NCI-H2196 (cell line): ENCODE results near the gene AK1.

Experiments used
- DNase-seq: peaks from one replicate; lab custom pipeline; 2025; ENCODE audit not compliant: unreplicated experiment; lab: John Stamatoyannopoulos, UW

The AK1 gene

GRCh38 chr9:127877566-127877998, at the start of gene AK1:
TSS of gene AK1 (minus strand) at chr9:127877675. CDS start at chr9:127874617, 3,058 bp downstream.
- peak; percentile 67 for DNase-seq

DNA sequence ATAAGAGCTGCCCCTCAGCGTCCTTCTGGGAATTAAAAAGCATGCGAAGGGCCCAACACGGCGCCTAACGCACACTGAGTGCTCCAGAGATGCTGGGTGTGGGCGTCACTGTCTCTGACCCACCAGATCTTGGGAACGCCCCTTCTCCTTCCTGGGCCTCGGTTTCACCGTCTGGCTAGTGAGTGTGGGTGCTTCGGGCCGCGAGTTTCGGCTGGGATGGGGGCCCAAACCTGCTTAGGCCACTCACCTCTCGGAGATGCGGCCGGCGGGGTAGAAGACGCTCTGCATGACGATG, 49.4 kb upstream of the AK1 start:
- DNase-seq = no peak

DNA sequence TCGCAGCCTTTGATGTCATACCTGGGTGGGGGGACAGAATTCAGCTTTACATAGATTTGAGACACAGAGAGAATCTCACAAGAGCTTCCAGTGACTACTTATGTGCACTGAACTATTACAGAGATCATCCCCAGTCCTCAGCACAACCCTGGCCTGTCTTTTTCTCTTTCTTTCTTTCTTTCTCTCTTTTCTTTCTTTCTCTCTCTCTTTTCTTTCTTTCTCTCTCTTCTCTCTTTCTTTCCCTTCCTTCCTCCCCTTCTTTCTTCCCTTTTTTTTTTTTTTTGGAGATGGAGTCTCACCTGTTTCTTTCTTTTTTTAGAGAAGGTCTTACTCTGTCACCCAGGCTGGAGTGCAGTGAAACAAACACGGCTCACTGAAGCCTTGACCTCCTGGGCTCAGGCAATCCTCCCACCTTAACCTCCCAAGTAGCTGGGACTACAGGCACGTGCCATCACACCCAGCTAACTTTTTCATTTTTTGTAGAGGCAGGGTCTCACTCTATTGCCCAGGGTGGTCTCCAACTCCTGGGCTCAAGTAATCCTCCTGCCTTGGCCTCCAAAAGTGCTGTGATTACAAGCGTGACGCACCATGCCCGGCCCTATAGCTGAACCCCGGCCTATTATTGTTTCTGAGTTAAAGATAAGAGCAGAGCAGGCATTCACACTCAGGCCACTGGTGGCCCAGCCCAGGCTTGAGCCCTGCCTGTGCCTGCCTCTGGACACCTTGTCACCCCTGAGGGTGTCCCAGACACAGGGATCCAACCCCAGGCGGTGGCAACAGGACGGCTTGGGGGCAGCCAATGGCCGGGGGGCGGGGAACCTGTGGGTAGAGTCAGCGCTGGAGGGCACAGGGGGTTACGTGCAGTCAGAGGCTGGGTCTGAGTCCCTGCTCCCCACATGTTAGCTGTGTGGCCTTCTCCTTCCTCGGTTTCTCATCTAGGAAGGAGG, 48.8 kb upstream of the AK1 start:
- DNase-seq = no peak

GRCh38 chr9:127924736-127925444, 47.4 kb upstream of the AK1 start:
- no peak for DNase-seq

DNA sequence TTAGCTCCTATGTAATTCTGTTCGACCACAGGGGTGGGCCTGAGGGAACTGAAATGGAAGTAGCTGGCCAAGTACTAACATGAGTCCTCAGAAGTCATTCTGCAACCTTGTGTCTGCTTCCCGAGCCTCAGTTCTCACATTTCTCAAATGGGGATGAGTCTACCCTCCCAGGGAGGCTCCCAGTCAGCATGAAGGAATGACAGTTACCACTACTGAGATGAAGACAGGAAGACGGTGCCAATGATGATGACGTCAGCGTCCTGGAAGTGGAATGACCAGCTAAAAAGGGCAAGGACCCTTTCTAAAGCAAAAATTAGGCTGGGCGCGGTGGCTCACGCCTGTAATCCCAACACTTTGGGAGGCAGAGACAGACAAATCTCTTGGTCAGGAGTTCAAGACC, 46.3 kb upstream of the AK1 start:
- DNase-seq = no peak

DNA sequence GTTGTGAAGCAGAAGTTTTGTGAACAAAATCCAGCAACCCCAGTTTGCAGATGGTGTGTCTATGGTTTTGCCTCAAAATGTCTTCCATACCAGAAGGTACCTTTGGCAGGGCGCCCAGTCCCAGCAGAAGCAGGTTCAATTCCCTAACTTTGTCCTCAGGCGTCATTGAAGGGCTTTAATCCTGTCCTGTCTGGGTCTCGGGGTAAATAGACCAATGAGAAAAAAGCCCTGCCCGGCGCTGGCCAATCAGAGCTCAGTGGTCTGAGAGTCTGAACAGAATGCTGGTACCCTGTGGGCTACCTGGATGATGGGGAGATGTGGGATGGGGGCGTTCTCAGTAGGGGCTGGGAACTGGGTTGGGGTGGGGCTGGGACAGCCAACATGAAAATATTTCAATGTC, 45.6 kb upstream of the AK1 start:
- DNase-seq = no peak

GRCh38 chr9:127921557-127922120, 44.2 kb upstream of the AK1 start:
- peak; percentile 64 for DNase-seq

DNA sequence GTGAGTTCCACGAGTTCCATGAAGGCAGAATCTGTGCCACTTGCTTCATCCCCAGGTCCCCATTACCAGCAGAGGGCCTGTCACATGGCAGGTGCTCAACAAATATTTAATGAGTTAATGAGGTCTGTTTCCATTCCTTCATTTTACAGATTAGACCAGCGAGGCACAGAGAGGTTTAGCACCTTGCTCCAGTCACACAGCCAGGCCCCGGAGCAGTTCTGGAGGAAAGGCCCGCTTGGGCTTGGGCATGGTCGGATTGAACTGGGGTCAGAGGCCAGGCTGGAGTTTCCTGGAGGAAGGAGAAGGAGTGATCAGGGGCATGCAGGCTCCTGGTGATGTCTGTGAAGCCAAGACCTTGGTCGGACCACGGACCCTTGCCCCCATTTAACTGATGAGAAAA, 43.3 kb upstream of the AK1 start:
- DNase-seq = no peak

DNA sequence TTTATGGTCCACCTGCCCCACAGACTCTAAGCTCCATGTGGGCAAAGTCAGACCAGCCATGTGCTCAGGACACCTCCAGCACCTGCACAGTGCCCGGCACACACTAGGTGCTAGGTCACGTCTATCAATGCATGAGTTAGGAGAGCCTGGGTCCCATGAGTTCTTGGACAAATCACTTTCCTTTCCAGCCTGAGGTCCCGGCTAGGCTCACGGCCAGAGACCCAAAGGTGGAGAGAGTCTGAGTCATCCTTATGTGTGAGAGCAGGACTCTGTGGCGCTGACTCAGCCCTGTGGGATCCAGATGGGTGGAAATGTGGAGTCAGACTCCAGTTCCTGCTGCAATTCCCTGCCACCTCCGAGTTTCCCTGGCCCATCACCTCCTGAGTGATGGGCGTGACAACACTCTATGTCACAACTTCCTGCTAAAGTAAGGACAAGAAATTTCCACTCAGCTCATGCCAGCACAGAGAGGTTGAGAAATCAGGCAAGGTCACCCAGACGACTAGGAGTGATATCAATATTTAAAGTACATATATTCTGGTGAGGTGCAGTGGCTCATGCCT, 41.9 kb upstream of the AK1 start:
- no peak for DNase-seq

DNA sequence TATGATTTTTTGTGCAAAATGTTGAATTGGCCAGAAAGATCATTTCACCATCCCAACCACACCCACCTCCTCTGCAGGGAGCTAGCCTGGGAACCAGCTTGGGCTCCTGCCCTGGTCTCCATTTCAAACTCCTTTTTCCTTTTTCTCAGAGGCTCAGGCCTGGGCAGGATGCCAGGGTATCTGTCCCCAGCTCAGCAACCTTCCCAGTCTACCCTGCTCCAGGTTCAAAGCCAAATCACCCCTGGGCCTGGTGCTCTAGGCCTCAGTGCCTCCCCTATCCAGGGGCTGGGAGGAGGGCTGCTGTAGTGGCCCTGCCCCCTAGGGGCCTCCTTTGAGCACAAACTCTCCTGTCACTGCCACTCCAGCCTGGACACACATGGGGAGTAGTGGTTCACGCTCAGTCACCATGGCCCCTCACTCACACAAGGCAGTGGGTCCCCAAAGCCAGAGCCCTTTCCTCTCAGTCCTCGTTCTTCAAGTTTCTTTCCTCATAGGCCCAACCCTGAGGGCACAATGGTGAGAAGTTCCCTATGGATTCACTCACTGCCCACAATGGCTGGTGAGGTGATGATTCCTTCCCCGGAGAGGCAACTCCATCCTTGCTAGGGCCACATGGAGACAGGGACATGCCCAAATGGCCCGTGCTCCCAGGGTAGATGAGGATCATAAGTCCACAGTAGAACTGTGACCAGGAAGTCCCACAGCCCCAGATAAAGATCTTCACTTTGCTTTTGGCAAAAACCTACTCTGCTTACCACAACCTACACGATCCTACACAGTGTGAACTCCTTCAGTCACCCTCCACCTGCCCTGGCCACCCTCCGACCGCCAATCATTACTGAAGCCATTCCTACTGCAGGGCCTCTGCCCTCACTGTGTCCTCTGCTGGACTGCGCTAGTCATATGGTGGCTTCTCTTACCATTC, 41.0 kb upstream of the AK1 start:
- peak; percentile 21 for DNase-seq

DNA sequence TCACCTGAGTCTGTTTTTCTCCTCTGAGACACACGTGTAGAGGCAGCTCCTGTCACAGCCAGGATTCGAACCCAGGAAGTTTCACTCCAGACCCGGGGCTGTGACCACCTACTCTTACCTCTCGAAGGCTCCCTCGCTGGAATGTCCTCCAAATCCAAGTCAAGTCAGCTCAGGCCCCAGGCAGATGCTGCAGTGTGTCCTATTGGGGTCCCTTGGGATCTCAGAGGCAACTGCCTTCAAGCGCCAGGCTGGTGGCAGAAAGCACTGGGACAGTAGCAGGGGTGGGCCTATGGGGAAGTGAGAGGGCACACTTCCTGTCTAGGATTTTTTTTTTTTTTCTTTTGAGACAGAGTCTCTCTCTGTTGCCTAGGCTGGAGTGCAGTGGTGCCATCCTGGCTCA, 40.1 kb upstream of the AK1 start:
- no peak for DNase-seq

- peak; percentile 88 for DNase-seq
Observed at GRCh38 chr9:127916720-127917581, 39.5 kb upstream of the AK1 start, which contains the start of gene ST6GALNAC4. TSS of gene ST6GALNAC4 (minus strand) at chr9:127917041. CDS start at chr9:127916419, 622 bp downstream.

DNA sequence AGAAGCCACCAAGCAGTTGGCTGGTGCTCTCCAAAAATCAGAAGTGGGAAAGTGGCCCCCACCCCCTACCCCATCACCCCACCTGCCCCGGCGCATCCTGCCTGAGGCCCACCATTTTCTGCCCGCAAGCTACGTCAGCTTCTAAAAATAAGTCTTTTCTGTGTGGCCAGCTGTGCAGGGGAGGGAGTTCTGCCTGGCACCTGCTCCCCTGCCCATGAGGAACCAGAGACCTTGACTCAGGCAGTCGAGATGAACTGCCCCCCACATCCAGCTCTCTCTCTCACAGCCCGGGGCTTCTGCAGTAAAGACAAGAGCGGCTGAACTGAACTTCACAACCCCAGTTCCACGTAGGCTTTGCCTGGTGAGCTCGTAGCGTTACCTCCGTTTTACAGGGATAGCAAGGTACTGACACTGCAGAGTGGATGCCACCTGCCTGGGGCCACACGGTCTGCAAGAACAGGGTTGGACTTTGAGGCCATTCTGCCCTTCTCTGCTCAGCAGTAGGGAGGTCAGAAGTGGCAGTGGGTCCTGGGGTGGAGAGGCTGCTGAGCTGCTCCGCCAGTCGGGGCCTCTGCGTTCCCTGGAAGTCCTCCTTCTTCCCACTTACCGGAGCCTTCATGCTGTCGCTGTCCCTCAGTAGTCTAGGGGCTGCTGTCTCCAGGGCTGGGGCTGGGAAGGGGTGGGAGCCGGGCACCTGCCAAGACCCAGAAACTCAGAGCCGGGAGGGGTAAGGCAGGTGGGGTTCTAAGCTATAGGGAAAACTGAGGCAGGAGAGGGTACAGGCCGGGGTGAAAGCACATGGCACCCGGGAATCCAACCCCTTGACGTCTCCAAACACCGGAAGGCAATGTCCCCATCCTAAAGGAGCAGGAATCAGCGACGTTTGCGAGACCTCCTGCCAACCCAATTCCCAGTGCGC, 38.6 kb upstream of the AK1 start:
- DNase-seq = no peak

- no peak for DNase-seq
Observed at GRCh38 chr9:127915325-127915752, 37.9 kb upstream of the AK1 start.

- DNase-seq = no peak
Observed at GRCh38 chr9:127913682-127914081, 36.2 kb upstream of the AK1 start.

- peak; percentile 44 for DNase-seq
Observed at GRCh38 chr9:127912882-127913281, 35.4 kb upstream of the AK1 start.

DNA sequence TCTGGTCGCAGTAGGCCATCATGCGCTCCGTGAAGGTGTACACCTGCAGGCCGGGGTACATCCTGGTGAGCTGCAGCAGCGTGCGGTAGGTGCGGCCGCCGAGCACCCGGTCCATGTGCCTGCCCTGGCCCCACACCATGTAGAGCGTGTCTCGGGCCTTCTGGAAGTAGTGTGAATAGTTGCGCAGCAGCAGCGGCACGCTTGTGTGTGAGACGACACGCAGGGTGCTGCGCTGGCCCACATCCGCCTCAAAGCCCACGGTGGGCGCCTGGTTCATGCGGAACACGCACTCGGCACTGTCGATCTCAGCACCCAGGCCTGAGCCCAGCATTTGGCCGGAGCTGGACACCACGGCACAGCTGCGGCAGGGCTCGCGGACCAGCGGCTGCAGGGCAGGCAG, 34.8 kb upstream of the AK1 start:
- DNase-seq = no peak

GRCh38 chr9:127910613-127911205, 33.2 kb upstream of the AK1 start:
- DNase-seq = no peak
